GM19035 (cell line): ENCODE results near the gene FBXL12.
"Not testable (repeated sequence)": the region's sequence is repeated elsewhere in the genome, so short reads cannot be mapped to it uniquely, and the experiment has no call there.

Experiments used
- ATAC-seq: cut with Tn5 transposase; IDR thresholded peaks from one replicate; pipeline ENCODE4 v1.9.1; 2021; ENCODE audit not compliant: unreplicated experiment

FBXL12 gene

DNA sequence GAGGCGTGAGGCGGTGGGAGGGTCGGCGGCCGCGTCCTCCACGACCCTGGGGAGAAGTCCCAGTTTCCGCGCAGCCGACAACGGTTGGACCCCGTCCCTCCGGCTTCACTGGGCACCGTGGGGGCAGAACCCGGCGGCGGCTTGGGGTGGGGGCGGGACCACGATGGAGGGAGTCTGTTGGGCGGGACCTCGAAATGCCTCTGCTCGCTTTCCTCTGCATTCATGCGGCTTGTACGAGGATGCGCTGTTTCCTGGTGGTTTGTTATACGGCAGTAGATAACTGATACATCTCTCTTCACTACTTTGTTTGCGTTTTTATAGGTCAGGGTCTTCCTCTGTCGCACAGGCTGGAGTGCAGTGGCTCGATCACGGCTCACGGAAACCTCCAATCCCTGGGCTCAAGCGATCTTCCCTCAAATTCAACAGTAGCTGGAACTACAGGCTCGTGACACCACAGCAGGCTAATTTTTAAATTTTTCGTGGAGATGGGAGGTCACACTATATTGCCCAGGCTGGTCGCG lies 25.7 kb downstream of the FBXL12 start:
- no peak for ATAC-seq

DNA sequence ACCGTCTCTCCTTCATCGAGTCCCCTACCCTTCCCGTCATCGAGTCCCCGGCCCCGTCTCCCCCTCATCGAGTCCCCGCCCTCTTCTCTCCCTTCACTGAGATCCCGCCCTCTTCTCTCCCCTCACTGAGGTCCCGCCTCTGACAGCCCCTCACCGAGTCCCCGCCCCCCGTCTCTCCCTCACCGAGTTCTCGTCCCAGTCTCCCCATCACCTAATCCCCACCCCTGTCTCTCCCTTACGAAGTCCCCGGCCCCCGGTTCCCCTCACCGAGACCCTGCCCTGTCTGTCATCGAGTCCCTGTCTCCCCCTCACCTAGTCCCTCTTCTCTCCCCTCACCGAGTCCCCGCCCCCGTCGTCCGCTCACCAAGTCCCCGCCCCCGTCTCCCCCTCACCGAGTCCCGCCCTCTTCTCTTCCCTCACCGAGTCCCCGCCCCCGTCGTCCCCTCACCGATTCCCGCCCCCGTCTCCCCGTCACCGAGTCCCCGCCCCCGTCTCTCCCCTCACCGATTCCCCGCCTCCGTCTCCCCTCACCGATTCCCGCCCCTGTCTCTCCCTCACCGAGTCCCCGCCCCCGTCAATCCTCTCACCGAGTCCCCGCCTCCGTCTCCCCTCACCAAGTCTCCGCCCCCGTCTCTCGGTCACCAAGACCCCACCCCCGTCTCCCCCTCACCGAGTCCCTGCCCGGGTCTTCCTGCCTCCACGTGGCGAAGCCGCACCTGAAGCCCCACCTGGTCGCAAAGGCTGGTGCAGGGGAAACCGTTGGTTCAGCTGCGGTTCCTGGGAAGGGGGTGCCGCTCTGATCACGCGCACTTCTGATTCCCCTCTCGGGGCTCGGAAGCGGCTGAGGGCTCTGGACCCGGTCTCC lies 26.4 kb downstream of the FBXL12 start:
- no peak for ATAC-seq

DNA sequence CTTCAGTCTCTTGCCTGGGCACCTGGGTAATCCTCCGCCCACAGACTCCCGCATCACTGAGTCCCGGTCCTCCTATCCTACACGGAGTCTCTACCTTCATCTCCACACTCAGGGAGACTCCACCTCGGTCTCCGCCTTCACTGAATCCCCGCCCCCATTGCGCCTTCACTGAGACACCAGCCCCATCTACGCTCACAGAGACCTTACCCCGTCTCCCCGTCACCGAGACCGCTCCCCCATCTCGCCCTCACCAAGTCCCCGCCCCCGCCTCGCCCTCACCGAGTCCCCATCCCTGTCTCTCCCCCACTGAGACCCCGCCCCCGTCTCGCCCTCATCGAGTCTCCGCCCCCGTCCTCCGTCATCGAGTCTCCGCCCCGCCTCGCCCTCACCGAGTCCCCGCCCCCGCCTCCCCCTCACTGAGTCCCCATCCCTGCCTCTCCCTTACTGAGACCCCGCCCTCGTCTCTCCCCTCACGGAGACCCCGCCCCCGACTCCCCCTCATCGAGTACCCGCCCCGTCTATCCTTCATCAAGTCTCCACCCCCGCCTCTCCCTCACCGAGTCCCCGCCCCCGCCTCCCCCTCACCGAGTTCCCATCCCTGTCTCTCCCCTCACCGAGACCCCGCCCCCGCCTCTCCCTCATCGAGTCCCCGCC lies 27.2 kb downstream of the FBXL12 start:
- ATAC-seq, result no peak

DNA sequence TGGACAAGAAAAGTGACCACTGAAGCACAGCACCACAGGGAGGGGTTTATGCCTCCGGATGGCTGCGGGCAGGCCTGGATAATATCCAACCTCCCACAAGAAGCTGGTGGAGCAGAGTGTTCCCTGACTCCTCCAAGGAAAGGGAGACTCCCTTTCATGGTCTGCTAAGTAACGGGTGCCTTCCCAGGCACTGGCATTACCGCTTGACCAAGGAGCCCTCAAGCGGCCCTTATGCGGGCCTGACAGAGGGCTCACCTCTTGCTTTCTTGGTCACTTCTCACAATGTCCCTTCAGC lies 27.9 kb downstream of the FBXL12 start:
- not testable (repeated sequence) for ATAC-seq

DNA sequence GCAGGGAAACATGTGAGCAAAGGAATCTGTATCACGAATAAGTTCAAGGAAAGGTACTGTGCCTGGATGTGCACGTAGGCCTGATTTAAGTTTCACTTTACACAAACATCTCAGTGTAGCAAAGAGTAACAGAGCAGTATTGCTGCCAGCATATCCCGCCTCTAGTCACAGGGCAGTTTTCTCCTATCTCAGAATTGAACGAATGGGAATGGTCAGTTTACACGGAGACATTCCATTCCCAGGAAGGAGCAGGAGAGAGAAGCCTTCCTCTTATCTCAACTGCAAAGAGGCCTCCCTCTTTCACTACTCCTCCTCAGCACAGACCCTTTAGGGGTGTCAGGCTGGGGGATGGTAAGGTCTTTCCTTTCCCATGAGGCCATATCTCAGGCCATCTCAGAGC lies 29.3 kb downstream of the FBXL12 start:
- ATAC-seq, result not testable (repeated sequence)

DNA sequence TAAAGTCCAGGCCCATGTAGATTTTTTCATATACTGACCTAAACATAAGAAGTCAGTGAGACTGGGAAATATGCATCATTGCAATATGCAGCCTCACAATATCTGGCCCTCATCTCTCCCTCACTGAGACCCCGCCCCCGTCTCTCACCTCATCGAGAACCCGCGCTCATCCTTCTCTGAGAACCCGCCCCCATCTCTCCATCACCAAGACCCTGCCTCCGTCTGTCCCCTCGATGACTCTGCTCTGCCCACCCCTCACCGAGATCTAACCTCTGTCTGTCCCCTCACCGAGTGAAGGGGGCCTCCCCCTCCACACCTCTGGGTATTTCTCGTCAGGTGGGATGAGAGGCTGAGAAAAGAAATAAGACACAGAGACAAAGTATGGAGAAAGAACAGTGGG lies 29.8 kb downstream of the FBXL12 start:
- no peak for ATAC-seq

DNA sequence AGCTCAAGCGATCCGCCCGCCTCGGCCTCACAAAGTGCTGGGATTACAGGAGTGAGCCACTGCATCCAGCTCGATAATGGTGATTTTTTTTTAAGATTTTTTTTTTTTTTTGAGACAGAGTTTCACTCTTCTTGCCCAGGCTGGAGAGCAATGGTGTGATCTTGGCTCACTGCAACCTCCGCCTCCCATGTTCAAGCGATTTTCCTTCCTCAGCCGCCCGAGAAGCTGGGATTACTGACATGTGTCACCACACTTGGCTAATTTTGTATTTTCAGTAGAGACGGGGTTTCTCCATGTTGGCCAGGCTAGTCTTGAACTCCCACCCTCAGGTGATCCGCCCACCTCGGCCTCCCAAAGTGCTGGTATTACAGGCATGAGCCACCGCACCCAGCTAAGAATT lies 30.3 kb downstream of the FBXL12 start:
- not testable (repeated sequence) for ATAC-seq

DNA sequence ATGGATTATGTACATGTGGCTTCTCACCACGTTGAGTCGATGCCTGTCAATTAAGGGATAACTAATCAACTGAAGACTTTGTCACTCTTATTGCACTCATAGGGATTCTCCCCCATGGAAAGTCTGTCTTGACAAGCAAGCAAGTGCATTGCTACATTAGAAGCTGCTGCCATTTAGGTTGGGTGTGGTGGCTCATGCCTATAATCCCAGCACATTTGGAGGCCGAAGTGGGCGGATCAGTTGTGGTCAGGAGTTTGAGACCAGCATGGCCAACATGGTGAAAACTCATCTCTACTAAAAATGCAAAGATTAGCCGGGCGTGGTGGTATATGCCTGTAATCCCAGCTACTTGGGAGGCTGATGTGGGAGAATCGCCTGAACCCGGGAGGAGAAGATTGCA lies 32.1 kb downstream of the FBXL12 start:
- ATAC-seq, result no peak

DNA sequence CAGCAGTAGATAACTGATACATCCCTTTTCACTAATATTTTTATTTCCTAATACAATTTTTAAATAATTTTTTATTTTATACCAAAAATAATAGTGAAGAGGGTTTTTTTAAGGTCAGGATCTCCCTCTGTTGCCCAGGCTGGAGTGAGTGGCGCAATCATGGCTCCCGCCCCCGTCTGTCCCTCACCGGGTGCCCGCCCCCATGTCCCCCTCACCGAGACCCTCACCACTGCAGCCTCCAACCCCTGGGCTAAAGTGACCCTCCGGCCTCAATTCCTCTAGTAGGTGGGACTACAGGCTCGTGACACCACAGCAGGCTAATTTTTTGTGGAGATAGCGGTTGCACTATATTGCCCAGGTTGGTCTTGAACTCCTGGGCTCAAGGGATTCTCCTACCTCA lies 32.5 kb downstream of the FBXL12 start:
- ATAC-seq, result no peak

DNA sequence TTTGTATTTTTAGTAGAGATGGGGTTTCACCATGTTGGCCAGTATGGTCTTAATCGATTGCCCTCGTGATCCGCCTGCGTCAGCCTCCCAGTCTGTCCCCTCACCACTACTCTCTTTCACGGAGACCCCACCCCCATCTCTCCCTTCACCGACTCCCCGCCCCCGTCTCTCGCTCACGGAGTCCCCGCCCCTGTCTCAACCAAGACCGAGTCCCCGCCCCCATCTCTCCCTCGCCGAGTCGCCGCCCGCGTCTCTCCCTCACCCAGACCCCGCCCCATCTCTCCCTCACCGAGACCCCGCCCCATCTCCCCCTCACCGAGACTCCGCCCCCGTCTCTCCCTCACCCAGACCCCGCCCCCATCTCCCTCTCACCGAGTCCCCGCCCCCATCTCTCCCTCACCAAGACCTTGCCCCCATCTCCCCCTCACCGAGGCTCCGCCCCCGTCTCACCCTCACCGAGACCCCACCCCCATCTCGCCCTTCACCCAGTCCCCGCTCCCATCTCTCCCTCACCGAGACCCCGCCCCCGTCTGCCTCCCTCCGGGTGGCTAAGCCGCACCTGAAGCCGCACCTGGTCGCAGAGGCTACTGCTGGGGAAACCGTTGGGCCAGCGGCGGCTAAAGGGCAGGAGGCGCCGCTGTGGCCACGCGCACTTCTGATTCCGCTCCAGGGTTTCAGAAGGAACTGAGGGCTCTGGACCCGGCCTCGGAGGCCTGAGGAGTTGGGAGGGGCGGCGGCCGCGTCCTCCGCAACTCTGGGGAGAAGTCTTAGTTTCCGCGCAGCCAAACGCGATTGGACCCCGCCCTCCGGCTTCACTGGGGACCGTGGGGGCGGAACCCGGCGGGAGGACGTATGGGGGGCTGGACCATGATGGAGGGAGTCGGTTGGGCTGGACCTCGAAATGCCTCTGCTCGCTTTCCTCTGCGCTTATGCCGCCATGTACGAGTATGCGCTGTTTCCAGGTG lies 33.2 kb downstream of the FBXL12 start:
- ATAC-seq, result peak; percentile 70

DNA sequence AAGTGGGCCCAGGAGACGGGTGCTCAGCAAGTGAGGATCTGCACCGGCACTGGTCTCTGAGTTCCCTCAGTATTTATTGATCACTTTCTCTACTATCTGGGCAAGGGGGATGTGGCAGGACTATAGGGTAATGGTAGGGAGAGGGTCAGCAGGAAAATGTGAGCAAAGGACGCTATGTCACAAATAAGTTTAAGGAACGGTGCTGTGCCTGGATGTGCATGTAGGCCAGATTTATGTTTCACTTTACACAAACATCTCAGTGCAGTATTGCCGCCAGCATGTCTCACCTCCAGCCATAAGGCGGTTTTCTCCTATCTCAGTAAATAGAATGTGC lies 34.7 kb downstream of the FBXL12 start:
- ATAC-seq, result not testable (repeated sequence)

DNA sequence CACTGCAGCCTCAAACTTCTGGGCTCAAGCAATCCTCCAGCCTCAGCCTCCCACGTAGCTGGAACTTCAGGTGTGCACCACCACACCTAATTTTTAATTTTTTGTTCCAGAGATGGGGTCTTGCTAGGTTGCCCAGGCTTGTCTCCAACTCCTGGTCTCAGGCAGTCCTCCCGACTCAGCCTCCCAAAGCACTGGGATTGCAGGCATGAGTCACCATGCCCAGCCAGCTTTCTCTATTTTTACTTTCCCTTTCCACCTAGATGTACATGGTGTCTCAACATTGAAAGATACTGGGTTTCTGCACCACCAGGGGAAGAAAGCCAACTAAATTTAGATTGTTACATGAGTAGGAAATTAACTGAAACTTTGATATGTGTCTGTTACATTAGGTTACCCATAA lies 36.5 kb downstream of the FBXL12 start:
- no peak for ATAC-seq

DNA sequence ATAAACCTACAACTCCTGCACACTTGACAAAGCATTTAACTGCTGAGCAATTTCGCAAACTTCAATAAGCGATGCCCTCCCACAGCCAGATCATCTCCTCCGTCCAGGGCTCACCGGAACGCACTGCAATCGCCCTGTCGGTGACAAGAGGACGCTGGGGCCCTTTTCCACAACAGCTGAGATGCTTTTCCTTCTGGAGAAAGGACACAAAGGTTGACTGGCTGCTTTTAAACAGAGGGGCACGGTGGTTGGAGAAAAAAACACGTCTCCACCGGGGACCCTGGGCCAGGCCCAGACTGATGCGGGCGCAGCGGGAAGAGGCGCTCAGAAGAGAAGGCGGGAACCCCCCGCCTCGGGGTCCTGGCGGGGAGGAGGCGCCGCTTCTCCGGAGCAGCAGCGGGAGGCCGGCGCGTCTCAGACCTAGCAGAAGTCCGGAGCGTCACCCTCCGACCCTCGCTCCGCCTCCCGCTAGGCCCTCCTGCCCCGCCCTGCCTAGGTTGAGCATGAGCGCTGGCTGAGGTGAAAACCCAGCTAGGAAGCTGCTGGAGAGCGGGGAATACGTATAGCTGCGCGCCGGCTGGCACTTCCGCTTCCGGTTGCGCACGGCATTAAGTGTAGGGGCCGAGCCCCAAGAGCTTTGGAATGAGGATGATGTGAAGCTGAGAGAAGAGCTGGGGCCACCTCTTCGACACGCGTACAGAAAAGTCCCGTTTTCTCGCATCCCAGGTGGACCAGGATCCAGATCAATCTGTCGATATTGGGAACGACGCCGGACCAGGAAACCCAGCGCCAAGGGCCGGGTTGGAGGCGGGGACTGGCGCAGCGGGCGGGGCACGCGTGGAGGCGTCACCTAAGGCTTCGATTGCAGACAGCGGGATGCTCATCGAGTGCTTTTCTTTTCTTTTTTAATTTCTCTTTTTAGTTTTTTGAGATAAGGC lies 50.4 kb downstream of the FBXL12 start, which contains the start of gene ZNF846:
Gene ZNF846 (minus strand): TSS at position 564 of the 938 bp plus-strand sequence. CDS start 3,788 bp downstream, outside the sequence.
- ATAC-seq, result peak; percentile 94
